DOHH2 (cell line): ENCODE measurements around the gene ALOX15B.

Experiments
- H3F3A ChIP-seq: fragments of 200-600 bp; sonication (generic), shearing (Covaris generic); 2 replicates; pipeline ENCODE4 v1.6.0; 2016; ENCODE audit warnings: antibody characterized with exemption, mild to moderate bottlenecking; ENCODE audit not compliant: control insufficient read depth, insufficient read depth
- H3K27ac ChIP-seq: fragments of 200-600 bp; sonication (generic); 2 replicates; pipeline ENCODE4 v1.5.1; 2014; ENCODE audit warnings: low read depth, mild to moderate bottlenecking, low read length, moderate library complexity
- H3K27me3 ChIP-seq: fragments of 200-600 bp; sonication (generic); 2 replicates; pipeline ENCODE4 v1.6.1; 2014; ENCODE audit warnings: mild to moderate bottlenecking, low read length, mixed read lengths; ENCODE audit not compliant: control insufficient read depth
- H3K36me3 ChIP-seq: fragments of 200-600 bp; sonication (generic); 2 replicates; pipeline ENCODE4 v1.6.1; 2014; ENCODE audit warnings: mild to moderate bottlenecking, low read length, moderate library complexity, mixed read lengths; ENCODE audit not compliant: control insufficient read depth
- H3K4me1 ChIP-seq: fragments of 200-600 bp; sonication (generic); 2 replicates; pipeline ENCODE4 v1.6.1; 2014; ENCODE audit warnings: mild to moderate bottlenecking, low read length, mixed read lengths; ENCODE audit not compliant: control insufficient read depth
- H3K4me2 ChIP-seq: fragments of 200-600 bp; sonication (generic); 2 replicates; pipeline ENCODE4 v1.6.0; 2014; ENCODE audit warnings: mild to moderate bottlenecking, low read length, moderate library complexity
- H3K4me3 ChIP-seq: fragments of 200-600 bp; sonication (generic); 2 replicates; pipeline ENCODE4 v1.5.1; 2014; ENCODE audit warnings: mild to moderate bottlenecking, low read length, mixed read lengths
- H3K79me2 ChIP-seq: fragments of 200-600 bp; sonication (generic); 2 replicates; pipeline ENCODE4 v1.6.1; 2014; ENCODE audit warnings: mild to moderate bottlenecking, low read length, mixed read lengths; ENCODE audit not compliant: control insufficient read depth
- H3K9me2 ChIP-seq: fragments of 200-600 bp; sonication (generic); replicated peaks from 2 replicates; pipeline ENCODE4 v1.6.1; 2014; ENCODE audit warnings: mild to moderate bottlenecking, low read length, mixed read lengths; ENCODE audit not compliant: control insufficient read depth
- H3K9me3 ChIP-seq: fragments of 200-600 bp; sonication (generic); 2 replicates; pipeline ENCODE4 v1.6.1; 2014; ENCODE audit warnings: antibody characterized with exemption, low read length, mixed read lengths; ENCODE audit not compliant: control insufficient read depth, insufficient read depth
- H4K20me1 ChIP-seq: fragments of 200-600 bp; sonication (generic); 2 replicates; pipeline ENCODE4 v1.6.0; 2014; ENCODE audit warnings: low read depth, mild to moderate bottlenecking, antibody characterized with exemption, low read length, moderate library complexity; ENCODE audit not compliant: control insufficient read depth, insufficient read depth
- CTCF ChIP-seq: fragments of 200-600 bp; sonication (generic); IDR thresholded peaks from one replicate; pipeline ENCODE4 v1.5.1; 2014; ENCODE audit warnings: antibody characterized with exemption, mild to moderate bottlenecking, low read depth, low read length; ENCODE audit not compliant: poor library complexity, severe bottlenecking
- EZH2phosphoT487 ChIP-seq: fragments of 200-600 bp; sonication (generic); IDR thresholded peaks from 2 replicates; pipeline ENCODE4 v1.6.1; 2017; ENCODE audit warnings: borderline replicate concordance, mild to moderate bottlenecking, antibody characterized with exemption, low read length, moderate library complexity, mixed read lengths

Gene ALOX15B

DNA sequence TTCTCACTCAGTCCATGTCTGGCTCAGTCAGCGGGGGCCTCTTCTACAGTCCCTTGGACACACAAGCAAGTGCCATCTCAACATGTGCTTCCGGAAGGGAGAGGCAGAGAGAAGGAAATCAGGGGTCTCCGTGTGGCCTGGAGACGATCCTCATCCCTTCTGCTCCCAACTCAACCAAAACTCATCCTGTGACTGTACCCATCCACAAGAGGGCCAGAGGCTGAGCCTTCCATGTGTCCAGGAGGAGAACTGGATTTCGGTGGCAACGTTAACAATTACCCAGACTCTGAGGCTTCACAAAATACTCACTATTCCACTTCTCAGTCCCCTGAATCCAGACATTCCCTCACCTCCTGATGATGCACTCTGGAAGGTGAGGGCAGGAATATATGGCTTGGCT lies 56.5 kb downstream of the ALOX15B start:
- TF ChIP-seq CTCF (no peak), EZH2phosphoT487 (no peak)
- no peak overlapping the region for H3K4me3 ChIP-seq
- H3K27me3 ChIP-seq: peaks cover 33% of the 10 kb centered on the region
- no peaks in the 10 kb centered on the region for H3K36me3 ChIP-seq
- H3K9me2 ChIP-seq: no peaks in the 10 kb centered on the region
- peaks cover 22% of the 10 kb centered on the region for H3K4me1 ChIP-seq
- no peaks in the 10 kb centered on the region for H4K20me1 ChIP-seq
- no peak overlapping the region for H3K27ac ChIP-seq
- H3K4me2 ChIP-seq: no peak overlapping the region
- H3K79me2 ChIP-seq: no peaks in the 10 kb centered on the region
- no peaks in the 10 kb centered on the region for H3F3A ChIP-seq
- H3K9me3 ChIP-seq: no peaks in the 10 kb centered on the region

GRCh38 chr17:8096541-8096940 lies 57.7 kb downstream of the ALOX15B start:
- peaks cover 17% of the 10 kb centered on the region for H3K4me1 ChIP-seq
- H3F3A ChIP-seq: no peaks in the 10 kb centered on the region
- no peak overlapping the region for H3K27ac ChIP-seq
- H3K9me3 ChIP-seq: no peaks in the 10 kb centered on the region
- H3K27me3 ChIP-seq: peaks cover 27% of the 10 kb centered on the region
- no peaks in the 10 kb centered on the region for H3K9me2 ChIP-seq
- no peaks in the 10 kb centered on the region for H3K36me3 ChIP-seq
- H3K4me2 ChIP-seq: no peak overlapping the region
- no peaks in the 10 kb centered on the region for H3K79me2 ChIP-seq
- no peak overlapping the region for H3K4me3 ChIP-seq
- TF ChIP-seq CTCF (no peak), EZH2phosphoT487 (no peak)
- H4K20me1 ChIP-seq: no peaks in the 10 kb centered on the region
